C4-2B (cell line): ENCODE data around the gene TMEM11.

Experiments
- CTCF ChIP-seq: fragments of 450-650 bp; conservative IDR thresholded peaks from 2 replicates; pipeline ENCODE4 v1.5.1; 2017; ENCODE audit warnings: mild to moderate bottlenecking
- ZFX ChIP-seq: fragments of 450-650 bp; IDR thresholded peaks from 2 replicates; pipeline ENCODE4 v1.6.1; 2017

- TF ChIP-seq CTCF (no peak), ZFX (no peak)
Observed at GRCh38 chr17:21199311-21199710, 14.7 kb downstream of the TMEM11 start.
